GM12865 (cell line): Measurements from ENCODE around the gene SPATA1.

Source experiments
- DNase-seq: peaks from one replicate; pipeline ENCODE4 v3.0.0; 2010; ENCODE audit warnings: low read depth
- H3K4me3 ChIP-seq: 2 replicates; pipeline ENCODE4 v1.5.1; 2011; ENCODE audit warnings: mild to moderate bottlenecking, low read depth, low read length, control low read depth
- CTCF ChIP-seq: IDR thresholded peaks from 2 replicates; pipeline ENCODE4 v1.5.1; 2011; ENCODE audit warnings: low read length, control low read depth, low read depth, inconsistent platforms; ENCODE audit not compliant: insufficient read depth; ENCODE audit errors: missing control alignments

Gene SPATA1

GRCh38 chr1:84506002-84506728, at the start of gene SPATA1, which contains the start of gene GNG5:
SPATA1 (plus strand) TSS chr1:84506386; CDS start chr1:84516360, 9,974 bp downstream.
GNG5 (minus strand) TSS chr1:84506581; CDS start chr1:84506091, 490 bp downstream.
- peak within 1 kb of the TSS; percentile 90 for H3K4me3 ChIP-seq
- no peak for TF ChIP-seq CTCF
- peak; percentile 99 for DNase-seq

- no peak for DNase-seq
- H3K4me3 ChIP-seq, result no peak overlapping the region
- no peak for TF ChIP-seq CTCF
These were observed 44.1 kb upstream of the SPATA1 start for GRCh38 chr1:84462118-84462517.

- H3K4me3 ChIP-seq, result no peak overlapping the region
- no peak for TF ChIP-seq CTCF
- no peak for DNase-seq
These were observed 38.9 kb upstream of the SPATA1 start for GRCh38 chr1:84467298-84467697.

- H3K4me3 ChIP-seq, result no peak overlapping the region
- no peak for TF ChIP-seq CTCF
- DNase-seq, result no peak
These were observed 30.0 kb upstream of the SPATA1 start for GRCh38 chr1:84476225-84476624.

GRCh38 chr1:84478876-84479868, 27.0 kb upstream of the SPATA1 start, which contains the start of gene RPF1:
RPF1 (plus strand) TSS chr1:84479266; CDS start chr1:84479282, 16 bp downstream.
- peak within 1 kb of the TSS; percentile 100 for H3K4me3 ChIP-seq
- DNase-seq, result peak; percentile 86
- TF ChIP-seq CTCF, result no peak

- H3K4me3 ChIP-seq, result peak overlapping the region; percentile 100
- TF ChIP-seq CTCF, result no peak
- DNase-seq, result peak; percentile 18
These were observed 26.2 kb upstream of the SPATA1 start for GRCh38 chr1:84479998-84480397.
